HepG2 (cell line): ENCODE data around the gene INF2. TPM values are rescaled to one million over a fixed set of nuclear protein-coding genes. Genes with fewer than 3 reads are reported as not detected.

ENCODE experiments used
- ATAC-seq: fragments of 200-7000 bp; cut with Tn5 transposase; 3 replicates; pipeline ENCODE4 v1.9.1; 2020; ENCODE audit warnings: mild to moderate bottlenecking, moderate library complexity
- BruUV-seq: library from RNA; stranded (reverse); fragments of 400-500 nt; replicated peaks from 2 replicates; lab custom pipeline; 2021; lab: Mats Ljungman, UMichigan
- CTCF ChIA-PET: fragments of 300-600 bp; formaldehyde crosslinking; extraction: SDS; loops from one replicate; lab custom pipeline; 2021; ENCODE audit warnings: low total read pairs, inconsistent platforms, low intra/inter-chr PET ratio; lab: Yijun Ruan, JAX
- POLR2A ChIA-PET: fragments of 350-600 bp; sonication (Branson Sonifier 250); formaldehyde crosslinking; loops from one replicate; lab custom pipeline; 2020; ENCODE audit warnings: antibody characterized with exemption, inconsistent platforms; lab: Yijun Ruan, JAX
- DNase-seq: peaks from one replicate; pipeline ENCODE4 v3.0.0-alpha.2; 2015; ENCODE audit warnings: low spot score
- FAIRE-seq: peaks from 3 replicates; lab custom pipeline; 2011; peaks lifted over from hg19 to GRCh38; lab: Jason Lieb, UNC
- H2AFZ ChIP-seq: one replicate; pipeline ENCODE4 v1.6.1; 2011; ENCODE audit warnings: low read length, inconsistent platforms
- H3K27ac ChIP-seq: fragments of 300-600 bp; 3 replicates; pipeline ENCODE4 v1.8.0; 2011; ENCODE audit warnings: mixed run types, mild to moderate bottlenecking, mixed read lengths, low read length, inconsistent platforms; ENCODE audit not compliant: insufficient read depth; ENCODE audit errors: extremely low read length
- H3K27me3 ChIP-seq, 2 experiments: fragments of 200-600 bp in 1 of 2; 2 replicates in 1 of 2; 3 replicates in 1 of 2; pipeline versions ENCODE4 v1.6.0 to v1.8.0; 2011; ENCODE audit warnings: low read length in 2 of 2, mild to moderate bottlenecking in 2 of 2, moderate library complexity in 2 of 2, inconsistent platforms in 1 of 2; ENCODE audit not compliant: insufficient read depth in 2 of 2, control insufficient read depth in 1 of 2
- H3K36me3 ChIP-seq, 2 experiments: fragments of 200-600 bp in 1 of 2; replicated peaks in 1 of 2; 2 replicates in 1 of 2; 3 replicates in 1 of 2; pipeline versions ENCODE4 v1.5.1 to v1.8.0; 2011; ENCODE audit warnings: low read length in 2 of 2, inconsistent platforms in 1 of 2; ENCODE audit not compliant: insufficient read depth in 2 of 2, control insufficient read depth in 1 of 2
- H3K4me1 ChIP-seq: 2 replicates; pipeline ENCODE4 v1.5.1; 2012; ENCODE audit warnings: low read length, inconsistent platforms; ENCODE audit not compliant: insufficient read depth
- H3K4me2 ChIP-seq: 2 replicates; pipeline ENCODE4 v1.6.0; 2011; ENCODE audit warnings: low read depth, low read length, inconsistent platforms
- H3K4me3 ChIP-seq, 3 experiments: fragments of 200-600 bp in 1 of 3; sonication (generic), shearing (Covaris generic) in 1 of 3; replicated peaks in 1 of 3; 2 replicates each; pipeline ENCODE4 v1.5.1; 2011 to 2016; ENCODE audit warnings: low read length in 3 of 3, inconsistent platforms in 2 of 3, low read depth in 2 of 3, mild to moderate bottlenecking in 2 of 3, control low read depth in 1 of 3, mixed read lengths in 1 of 3; ENCODE audit not compliant: insufficient read depth in 1 of 3
- H3K79me2 ChIP-seq: one replicate; pipeline ENCODE4 v1.6.1; 2011; ENCODE audit warnings: low read length, inconsistent platforms; ENCODE audit not compliant: insufficient read depth
- H3K9ac ChIP-seq: 2 replicates; pipeline ENCODE4 v1.6.0; 2011; ENCODE audit warnings: mild to moderate bottlenecking, low read depth, low read length, inconsistent platforms; ENCODE audit not compliant: insufficient read depth
- H3K9me3 ChIP-seq: 2 replicates; pipeline ENCODE4 v1.5.1; 2012; ENCODE audit warnings: mild to moderate bottlenecking, low read length
- H4K20me1 ChIP-seq: 2 replicates; pipeline ENCODE4 v1.6.0; 2011; ENCODE audit warnings: inconsistent platforms, mild to moderate bottlenecking, low read length, moderate library complexity; ENCODE audit not compliant: insufficient read depth
- ZNF20 ChIP-seq: sonication (generic); formaldehyde crosslinking; IDR thresholded peaks from 2 replicates; pipeline ENCODE4 v1.4.0; 2020; ENCODE audit warnings: mild to moderate bottlenecking, moderate library complexity, missing genetic modification reagents
- WGBS: methylation state at CpG from one replicate; pipeline ENCODE4 v1.1.6; 2017; ENCODE audit warnings: low lambda C conversion rate; 5-methylcytosine and 5-hydroxymethylcytosine counted together
- in situ Hi-C: cut with HindIII; loops from 2 replicates; pipeline ENCODE4 v1.10.0; 2017; ENCODE audit warnings: low pct_unique_long_range_greater_than_20kb; ENCODE audit not compliant: extremely low pct_ligation_motif_present
- intact Hi-C: fragments of 100-400 bp; cut with micrococcal nuclease; formaldehyde crosslinking; loops from one replicate; pipeline ENCODE4 v1.10.0; 2022; ENCODE audit not compliant: unreplicated experiment
- polyA plus RNA-seq, 8 experiments: library from polyadenylated mRNA; depleted of rRNA in 3 of 8; stranded (reverse) in 7 of 8; unstranded in 1 of 8; fragments of >200 nt; fragmentation: Illumina TruSeq in 4 of 8; extraction: Trizol in 4 of 8; gene quantifications; 2 replicates each; pipeline versions ENCODE4 v1.2.1 to v1.2.3, GENCODE V29; 2011 to 2016; ENCODE audit warnings: low read depth in 4 of 8, missing spikeins in 1 of 8, mixed read lengths in 1 of 8; ENCODE audit not compliant: insufficient read depth in 1 of 8
- total RNA-seq, 5 experiments: library from RNA; depleted of rRNA; stranded (reverse); fragments of >200 nt; fragmentation: Illumina TruSeq; extraction: Trizol; gene quantifications; 2 replicates each; pipeline ENCODE4 v1.2.3, GENCODE V29; 2016; ENCODE audit warnings: low read depth in 1 of 5
- TF ChIP-seq, protein P1 (sequence below): sonication (generic); formaldehyde crosslinking; IDR thresholded peaks from 2 replicates; pipeline ENCODE4 v1.5.1; 2020; ENCODE audit warnings: mild to moderate bottlenecking, missing genetic modification reagents, moderate library complexity

The INF2 gene
- total and polyA plus RNA-seq, 2 of the 13 experiments (the other 11 are each of a cell fraction or from before 2014, with no cell fraction given): 16.4 to 26.4 TPM

DNA sequence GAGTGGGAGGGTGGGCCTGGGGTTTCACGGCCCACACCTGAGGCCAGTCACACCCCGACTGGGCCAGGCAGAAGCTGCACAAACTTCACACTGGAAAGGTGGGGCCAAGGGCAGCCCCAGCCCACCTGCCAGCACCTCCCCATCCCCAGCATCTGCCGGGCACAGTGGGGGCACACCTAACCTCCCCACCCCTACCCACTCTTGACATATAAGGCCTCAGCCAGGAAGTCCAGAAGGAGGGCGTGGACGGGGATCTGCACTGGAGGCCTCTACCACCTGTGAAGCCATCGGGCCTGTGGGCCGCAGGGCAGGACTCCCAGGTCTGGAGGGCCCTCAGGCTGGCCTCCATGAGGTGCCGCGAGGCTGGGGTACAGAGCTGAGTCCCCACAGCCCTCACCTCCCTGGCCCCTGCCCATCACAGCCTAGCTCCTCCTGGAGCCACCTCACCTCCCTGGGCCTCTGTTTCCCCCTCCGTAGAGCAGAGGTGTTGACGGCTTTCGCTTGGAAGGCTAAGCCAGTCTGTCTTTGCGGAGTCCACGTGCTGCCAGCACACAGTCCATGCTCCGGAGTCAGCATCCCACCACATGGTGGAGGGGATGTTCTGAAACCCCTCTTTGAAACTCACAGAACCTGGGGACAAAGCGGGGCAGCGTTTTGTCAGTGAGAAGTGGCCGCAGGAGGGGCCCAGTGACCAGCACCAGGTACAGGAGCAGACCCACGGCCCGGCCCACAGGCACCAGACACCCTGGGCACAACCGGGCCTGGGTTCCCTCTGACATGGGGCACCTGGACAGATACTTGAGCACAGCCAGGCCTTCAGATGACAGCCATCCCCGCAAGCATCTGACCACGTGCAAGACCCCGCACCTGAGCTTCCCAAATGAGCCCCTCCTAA is 38.2 kb upstream of the INF2 start:
- WGBS: 66% methylated on average over 16 of the region's 24 CpGs
- CTCF ChIA-PET: interaction anchor here (1.2 to 2.7 kb wide), 2 partner anchors 15 to 57 kb away, joined by 4 to 31 read pairs; no protein-coding TSS in a partner anchor

More for the DNA sequence above, 38.2 kb upstream of the INF2 start:
- TF ChIP-seq ZNF20 (CRISPR knock-in tag): no peak
- TF ChIP-seq, protein P1, sequence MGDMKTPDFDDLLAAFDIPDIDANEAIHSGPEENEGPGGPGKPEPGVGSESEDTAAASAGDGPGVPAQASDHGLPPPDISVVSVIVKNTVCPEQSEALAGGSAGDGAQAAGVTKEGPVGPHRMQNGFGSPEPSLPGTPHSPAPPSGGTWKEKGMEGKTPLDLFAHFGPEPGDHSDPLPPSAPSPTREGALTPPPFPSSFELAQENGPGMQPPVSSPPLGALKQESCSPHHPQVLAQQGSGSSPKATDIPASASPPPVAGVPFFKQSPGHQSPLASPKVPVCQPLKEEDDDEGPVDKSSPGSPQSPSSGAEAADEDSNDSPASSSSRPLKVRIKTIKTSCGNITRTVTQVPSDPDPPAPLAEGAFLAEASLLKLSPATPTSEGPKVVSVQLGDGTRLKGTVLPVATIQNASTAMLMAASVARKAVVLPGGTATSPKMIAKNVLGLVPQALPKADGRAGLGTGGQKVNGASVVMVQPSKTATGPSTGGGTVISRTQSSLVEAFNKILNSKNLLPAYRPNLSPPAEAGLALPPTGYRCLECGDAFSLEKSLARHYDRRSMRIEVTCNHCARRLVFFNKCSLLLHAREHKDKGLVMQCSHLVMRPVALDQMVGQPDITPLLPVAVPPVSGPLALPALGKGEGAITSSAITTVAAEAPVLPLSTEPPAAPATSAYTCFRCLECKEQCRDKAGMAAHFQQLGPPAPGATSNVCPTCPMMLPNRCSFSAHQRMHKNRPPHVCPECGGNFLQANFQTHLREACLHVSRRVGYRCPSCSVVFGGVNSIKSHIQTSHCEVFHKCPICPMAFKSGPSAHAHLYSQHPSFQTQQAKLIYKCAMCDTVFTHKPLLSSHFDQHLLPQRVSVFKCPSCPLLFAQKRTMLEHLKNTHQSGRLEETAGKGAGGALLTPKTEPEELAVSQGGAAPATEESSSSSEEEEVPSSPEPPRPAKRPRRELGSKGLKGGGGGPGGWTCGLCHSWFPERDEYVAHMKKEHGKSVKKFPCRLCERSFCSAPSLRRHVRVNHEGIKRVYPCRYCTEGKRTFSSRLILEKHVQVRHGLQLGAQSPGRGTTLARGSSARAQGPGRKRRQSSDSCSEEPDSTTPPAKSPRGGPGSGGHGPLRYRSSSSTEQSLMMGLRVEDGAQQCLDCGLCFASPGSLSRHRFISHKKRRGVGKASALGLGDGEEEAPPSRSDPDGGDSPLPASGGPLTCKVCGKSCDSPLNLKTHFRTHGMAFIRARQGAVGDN (CRISPR knock-in tag): peak; percentile 35; the same call in 1 of the 2 replicates
- TF ChIP-seq, all 625 proteins: peak for 1
- peaks cover 48% of the 10 kb centered on the region for H3K4me1 ChIP-seq
- no peak overlapping the region for H2AFZ ChIP-seq
- no peak for DNase-seq
- peak; percentile 27 for ATAC-seq
- H3K9me3 ChIP-seq: peaks cover 16% of the 10 kb centered on the region
- FAIRE-seq: no peak
- H3K4me2 ChIP-seq: no peak overlapping the region
- H4K20me1 ChIP-seq: no peaks in the 10 kb centered on the region
- H3K4me3 ChIP-seq: no peak overlapping the region
- H3K36me3 ChIP-seq: no peaks in the 10 kb centered on the region
- POLR2A ChIA-PET: interaction anchor here (2.2 kb wide), 1 partner anchor 15 kb away, joined by 9 read pairs; no protein-coding TSS in a partner anchor
- no TSS peak for BruUV-seq
- peaks cover 3 to 21% of the 10 kb centered on the region in 2 experiments; a peak in 3 of 5 replicates for H3K27me3 ChIP-seq
- intact Hi-C loops: loop anchor here (1.0 to 5.0 kb wide), 2 partner anchors 36 to 57 kb away; partner anchors contain the start of gene INF2
- no peak overlapping the region for H3K9ac ChIP-seq
- H3K79me2 ChIP-seq: no peaks in the 10 kb centered on the region
- no peak overlapping the region for H3K27ac ChIP-seq
- in situ Hi-C loops: loop anchor here (5.0 to 10.0 kb wide), 2 partner anchors 56 to 174 kb away; no protein-coding TSS in a partner anchor
